ENCODE data around the gene MALAT1.

Gene MALAT1

DNA sequence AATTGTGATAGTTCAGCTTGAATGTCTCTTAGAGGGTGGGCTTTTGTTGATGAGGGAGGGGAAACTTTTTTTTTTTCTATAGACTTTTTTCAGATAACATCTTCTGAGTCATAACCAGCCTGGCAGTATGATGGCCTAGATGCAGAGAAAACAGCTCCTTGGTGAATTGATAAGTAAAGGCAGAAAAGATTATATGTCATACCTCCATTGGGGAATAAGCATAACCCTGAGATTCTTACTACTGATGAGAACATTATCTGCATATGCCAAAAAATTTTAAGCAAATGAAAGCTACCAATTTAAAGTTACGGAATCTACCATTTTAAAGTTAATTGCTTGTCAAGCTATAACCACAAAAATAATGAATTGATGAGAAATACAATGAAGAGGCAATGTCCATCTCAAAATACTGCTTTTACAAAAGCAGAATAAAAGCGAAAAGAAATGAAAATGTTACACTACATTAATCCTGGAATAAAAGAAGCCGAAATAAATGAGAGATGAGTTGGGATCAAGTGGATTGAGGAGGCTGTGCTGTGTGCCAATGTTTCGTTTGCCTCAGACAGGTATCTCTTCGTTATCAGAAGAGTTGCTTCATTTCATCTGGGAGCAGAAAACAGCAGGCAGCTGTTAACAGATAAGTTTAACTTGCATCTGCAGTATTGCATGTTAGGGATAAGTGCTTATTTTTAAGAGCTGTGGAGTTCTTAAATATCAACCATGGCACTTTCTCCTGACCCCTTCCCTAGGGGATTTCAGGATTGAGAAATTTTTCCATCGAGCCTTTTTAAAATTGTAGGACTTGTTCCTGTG lies 3.9 kb downstream of the MALAT1 start:
- H3K4me1 ChIP-seq (ENCODE audit: insufficient read depth, low read length, severe bottlenecking) = peaks cover 61% of the 10 kb centered on the region
- no peak overlapping the region for H2AFZ ChIP-seq (ENCODE audit: low read length)
- no peaks in the 10 kb centered on the region for H4K20me1 ChIP-seq (ENCODE audit: insufficient read depth, low read length)
- peak overlapping the region; percentile 95 for H3K4me2 ChIP-seq (ENCODE audit: low read length)
- H3K9me3 ChIP-seq (ENCODE audit: low read length) = no peaks in the 10 kb centered on the region
- H3K4me3 ChIP-seq (ENCODE audit: low read depth, low read length, poor library complexity, severe bottlenecking) = peak overlapping the region; percentile 77
- peaks cover 81% of the 10 kb centered on the region for H3F3A ChIP-seq (ENCODE audit: insufficient read depth, low read length)
- H3K36me3 ChIP-seq (ENCODE audit: insufficient read depth, low read length) = peaks cover 76% of the 10 kb centered on the region
- H3K9ac ChIP-seq (ENCODE audit: low read length) = peak overlapping the region; percentile 99
- TF ChIP-seq, protein P1, sequence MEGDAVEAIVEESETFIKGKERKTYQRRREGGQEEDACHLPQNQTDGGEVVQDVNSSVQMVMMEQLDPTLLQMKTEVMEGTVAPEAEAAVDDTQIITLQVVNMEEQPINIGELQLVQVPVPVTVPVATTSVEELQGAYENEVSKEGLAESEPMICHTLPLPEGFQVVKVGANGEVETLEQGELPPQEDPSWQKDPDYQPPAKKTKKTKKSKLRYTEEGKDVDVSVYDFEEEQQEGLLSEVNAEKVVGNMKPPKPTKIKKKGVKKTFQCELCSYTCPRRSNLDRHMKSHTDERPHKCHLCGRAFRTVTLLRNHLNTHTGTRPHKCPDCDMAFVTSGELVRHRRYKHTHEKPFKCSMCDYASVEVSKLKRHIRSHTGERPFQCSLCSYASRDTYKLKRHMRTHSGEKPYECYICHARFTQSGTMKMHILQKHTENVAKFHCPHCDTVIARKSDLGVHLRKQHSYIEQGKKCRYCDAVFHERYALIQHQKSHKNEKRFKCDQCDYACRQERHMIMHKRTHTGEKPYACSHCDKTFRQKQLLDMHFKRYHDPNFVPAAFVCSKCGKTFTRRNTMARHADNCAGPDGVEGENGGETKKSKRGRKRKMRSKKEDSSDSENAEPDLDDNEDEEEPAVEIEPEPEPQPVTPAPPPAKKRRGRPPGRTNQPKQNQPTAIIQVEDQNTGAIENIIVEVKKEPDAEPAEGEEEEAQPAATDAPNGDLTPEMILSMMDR (IDR thresholded peaks at IDR 0.05; ENCODE audit: low read length) = no peak
- TF ChIP-seq EZH2 (IDR thresholded peaks at IDR 0.05; ENCODE audit: borderline replicate concordance, low read length) = no peak
- no peaks in the 10 kb centered on the region for H3K9me2 ChIP-seq (ENCODE audit: low read depth, low read length)
- no peaks in the 10 kb centered on the region for H3K27me3 ChIP-seq (ENCODE audit: insufficient read depth, low read length)
- peak overlapping the region; percentile 31 for H3K27ac ChIP-seq (ENCODE audit: low read depth, low read length, poor library complexity, severe bottlenecking)
- H3K79me2 ChIP-seq (ENCODE audit: insufficient read depth, low read length) = peaks cover 62% of the 10 kb centered on the region

DNA sequence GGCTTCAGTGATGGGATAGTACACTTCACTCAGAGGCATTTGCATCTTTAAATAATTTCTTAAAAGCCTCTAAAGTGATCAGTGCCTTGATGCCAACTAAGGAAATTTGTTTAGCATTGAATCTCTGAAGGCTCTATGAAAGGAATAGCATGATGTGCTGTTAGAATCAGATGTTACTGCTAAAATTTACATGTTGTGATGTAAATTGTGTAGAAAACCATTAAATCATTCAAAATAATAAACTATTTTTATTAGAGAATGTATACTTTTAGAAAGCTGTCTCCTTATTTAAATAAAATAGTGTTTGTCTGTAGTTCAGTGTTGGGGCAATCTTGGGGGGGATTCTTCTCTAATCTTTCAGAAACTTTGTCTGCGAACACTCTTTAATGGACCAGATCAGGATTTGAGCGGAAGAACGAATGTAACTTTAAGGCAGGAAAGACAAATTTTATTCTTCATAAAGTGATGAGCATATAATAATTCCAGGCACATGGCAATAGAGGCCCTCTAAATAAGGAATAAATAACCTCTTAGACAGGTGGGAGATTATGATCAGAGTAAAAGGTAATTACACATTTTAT lies 4.6 kb downstream of the MALAT1 start:
- no peaks in the 10 kb centered on the region for H3K9me3 ChIP-seq (ENCODE audit: low read length)
- peak overlapping the region; percentile 95 for H3K4me2 ChIP-seq (ENCODE audit: low read length)
- H4K20me1 ChIP-seq (ENCODE audit: insufficient read depth, low read length) = no peaks in the 10 kb centered on the region
- H3K4me3 ChIP-seq (ENCODE audit: low read depth, low read length, poor library complexity, severe bottlenecking) = peak overlapping the region; percentile 77
- TF ChIP-seq, protein P1 (IDR thresholded peaks at IDR 0.05; ENCODE audit: low read length) = no peak
- TF ChIP-seq EZH2 (IDR thresholded peaks at IDR 0.05; ENCODE audit: borderline replicate concordance, low read length) = no peak
- peaks cover 76% of the 10 kb centered on the region for H3K36me3 ChIP-seq (ENCODE audit: insufficient read depth, low read length)
- H3K79me2 ChIP-seq (ENCODE audit: insufficient read depth, low read length) = peaks cover 62% of the 10 kb centered on the region
- peak overlapping the region; percentile 99 for H3K9ac ChIP-seq (ENCODE audit: low read length)
- H3K9me2 ChIP-seq (ENCODE audit: low read depth, low read length) = no peaks in the 10 kb centered on the region
- H3K4me1 ChIP-seq (ENCODE audit: insufficient read depth, low read length, severe bottlenecking) = peaks cover 61% of the 10 kb centered on the region
- no peaks in the 10 kb centered on the region for H3K27me3 ChIP-seq (ENCODE audit: insufficient read depth, low read length)
- H3K27ac ChIP-seq (ENCODE audit: low read depth, low read length, poor library complexity, severe bottlenecking) = peak overlapping the region; percentile 88
- peaks cover 81% of the 10 kb centered on the region for H3F3A ChIP-seq (ENCODE audit: insufficient read depth, low read length)
- no peak overlapping the region for H2AFZ ChIP-seq (ENCODE audit: low read length)

DNA sequence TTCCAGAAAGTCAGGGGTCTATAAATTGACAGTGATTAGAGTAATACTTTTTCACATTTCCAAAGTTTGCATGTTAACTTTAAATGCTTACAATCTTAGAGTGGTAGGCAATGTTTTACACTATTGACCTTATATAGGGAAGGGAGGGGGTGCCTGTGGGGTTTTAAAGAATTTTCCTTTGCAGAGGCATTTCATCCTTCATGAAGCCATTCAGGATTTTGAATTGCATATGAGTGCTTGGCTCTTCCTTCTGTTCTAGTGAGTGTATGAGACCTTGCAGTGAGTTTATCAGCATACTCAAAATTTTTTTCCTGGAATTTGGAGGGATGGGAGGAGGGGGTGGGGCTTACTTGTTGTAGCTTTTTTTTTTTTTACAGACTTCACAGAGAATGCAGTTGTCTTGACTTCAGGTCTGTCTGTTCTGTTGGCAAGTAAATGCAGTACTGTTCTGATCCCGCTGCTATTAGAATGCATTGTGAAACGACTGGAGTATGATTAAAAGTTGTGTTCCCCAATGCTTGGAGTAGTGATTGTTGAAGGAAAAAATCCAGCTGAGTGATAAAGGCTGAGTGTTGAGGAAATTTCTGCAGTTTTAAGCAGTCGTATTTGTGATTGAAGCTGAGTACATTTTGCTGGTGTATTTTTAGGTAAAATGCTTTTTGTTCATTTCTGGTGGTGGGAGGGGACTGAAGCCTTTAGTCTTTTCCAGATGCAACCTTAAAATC lies 5.3 kb downstream of the MALAT1 start:
- peaks cover 64% of the 10 kb centered on the region for H3K4me1 ChIP-seq (ENCODE audit: insufficient read depth, low read length, severe bottlenecking)
- peaks cover 75% of the 10 kb centered on the region for H3K36me3 ChIP-seq (ENCODE audit: insufficient read depth, low read length)
- no peaks in the 10 kb centered on the region for H3K27me3 ChIP-seq (ENCODE audit: insufficient read depth, low read length)
- no peaks in the 10 kb centered on the region for H3K9me2 ChIP-seq (ENCODE audit: low read depth, low read length)
- H3K27ac ChIP-seq (ENCODE audit: low read depth, low read length, poor library complexity, severe bottlenecking) = peak overlapping the region; percentile 88
- peak overlapping the region; percentile 99 for H3K9ac ChIP-seq (ENCODE audit: low read length)
- no peaks in the 10 kb centered on the region for H3K9me3 ChIP-seq (ENCODE audit: low read length)
- peaks cover 59% of the 10 kb centered on the region for H3K79me2 ChIP-seq (ENCODE audit: insufficient read depth, low read length)
- no peak for TF ChIP-seq EZH2 (IDR thresholded peaks at IDR 0.05; ENCODE audit: borderline replicate concordance, low read length)
- TF ChIP-seq, protein P1 (IDR thresholded peaks at IDR 0.05; ENCODE audit: low read length) = no peak
- no peak overlapping the region for H2AFZ ChIP-seq (ENCODE audit: low read length)
- peak overlapping the region; percentile 77 for H3K4me3 ChIP-seq (ENCODE audit: low read depth, low read length, poor library complexity, severe bottlenecking)
- peak overlapping the region; percentile 95 for H3K4me2 ChIP-seq (ENCODE audit: low read length)
- peaks cover 79% of the 10 kb centered on the region for H3F3A ChIP-seq (ENCODE audit: insufficient read depth, low read length)
- no peaks in the 10 kb centered on the region for H4K20me1 ChIP-seq (ENCODE audit: insufficient read depth, low read length)
